Gastroesophageal sphincter (tissue), 4 donors: ENCODE data around the gene CRYL1. TPM values are rescaled to one million over a fixed set of nuclear protein-coding genes. Genes with fewer than 3 reads are reported as not detected.

Source experiments
- ATAC-seq: fragments of 150-250 bp; one replicate; pipeline ENCODE4 v1.9.1; 2016; ENCODE audit warnings: mild to moderate bottlenecking, moderate library complexity
- H3K27ac ChIP-seq, 4 donors: fragments of 200-600 bp; sonication (generic) in 3 of 4; 1 replicate in 3 of 4; 2 replicates in 1 of 4; pipeline ENCODE4 v1.5.1; 2016 to 2019
- H3K27me3 ChIP-seq: fragments of 200-600 bp; sonication (generic); one replicate; pipeline ENCODE4 v1.5.1; 2019
- H3K36me3 ChIP-seq, 2 donors: fragments of 200-600 bp; sonication (generic); one replicate each; pipeline ENCODE4 v1.5.1; 2019; ENCODE audit warnings: control low read depth in 1 of 2
- H3K4me1 ChIP-seq, 3 donors: fragments of 200-600 bp; sonication (generic); 1 replicate in 2 of 3; 2 replicates in 1 of 3; pipeline ENCODE4 v1.5.1; 2016 to 2019; ENCODE audit warnings: control low read depth in 2 of 3
- H3K4me3 ChIP-seq, 2 donors: fragments of 200-600 bp; sonication (generic); one replicate each; pipeline ENCODE4 v1.5.1; 2019; ENCODE audit warnings: mild to moderate bottlenecking in 1 of 2, moderate library complexity in 1 of 2
- H3K9me3 ChIP-seq, 3 donors: fragments of 200-600 bp; sonication (generic); one replicate each; pipeline ENCODE4 v1.5.1; 2017 to 2019; ENCODE audit warnings: control low read depth in 2 of 3
- EP300 ChIP-seq: sonication (generic); formaldehyde crosslinking; IDR thresholded peaks from one replicate; pipeline ENCODE4 v1.6.1; 2017; ENCODE audit warnings: antibody characterized with exemption, mild to moderate bottlenecking
- POLR2A ChIP-seq, 2 donors: fragments of 450-650 bp; IDR thresholded peaks; one replicate each; pipeline ENCODE4 v1.6.1; 2017; ENCODE audit warnings: antibody characterized with exemption in 2 of 2, mild to moderate bottlenecking in 2 of 2, moderate library complexity in 1 of 2
- POLR2AphosphoS5 ChIP-seq: sonication (generic); formaldehyde crosslinking; IDR thresholded peaks from one replicate; pipeline ENCODE4 v1.6.1; 2017; ENCODE audit warnings: antibody characterized with exemption
- WGBS, 2 donors: methylation state at CpG; one replicate each; pipeline ENCODE4 v1.1.5; 2018; ENCODE audit warnings: low coverage in 1 of 2; 5-methylcytosine and 5-hydroxymethylcytosine counted together
- total RNA-seq, 4 donors: library from RNA; depleted of rRNA; stranded (reverse); fragments of >200 nt; gene quantifications; one replicate each; pipeline ENCODE4 v1.1.0, GENCODE V29; 2016
- TF ChIP-seq, protein P1 (sequence below), 4 experiments: fragments of 200-600 bp in 2 of 4; fragments of 450-650 bp in 2 of 4; sonication (generic) in 1 of 4; IDR thresholded peaks; one replicate each; pipeline ENCODE4 v1.5.1; 2017 to 2019; ENCODE audit warnings: antibody characterized with exemption in 4 of 4, mild to moderate bottlenecking in 2 of 4, moderate library complexity in 2 of 4

CRYL1 gene
- total RNA-seq, 4 donors from 2014 or later = 45.9 to 55.9 (median 47.0) TPM

DNA sequence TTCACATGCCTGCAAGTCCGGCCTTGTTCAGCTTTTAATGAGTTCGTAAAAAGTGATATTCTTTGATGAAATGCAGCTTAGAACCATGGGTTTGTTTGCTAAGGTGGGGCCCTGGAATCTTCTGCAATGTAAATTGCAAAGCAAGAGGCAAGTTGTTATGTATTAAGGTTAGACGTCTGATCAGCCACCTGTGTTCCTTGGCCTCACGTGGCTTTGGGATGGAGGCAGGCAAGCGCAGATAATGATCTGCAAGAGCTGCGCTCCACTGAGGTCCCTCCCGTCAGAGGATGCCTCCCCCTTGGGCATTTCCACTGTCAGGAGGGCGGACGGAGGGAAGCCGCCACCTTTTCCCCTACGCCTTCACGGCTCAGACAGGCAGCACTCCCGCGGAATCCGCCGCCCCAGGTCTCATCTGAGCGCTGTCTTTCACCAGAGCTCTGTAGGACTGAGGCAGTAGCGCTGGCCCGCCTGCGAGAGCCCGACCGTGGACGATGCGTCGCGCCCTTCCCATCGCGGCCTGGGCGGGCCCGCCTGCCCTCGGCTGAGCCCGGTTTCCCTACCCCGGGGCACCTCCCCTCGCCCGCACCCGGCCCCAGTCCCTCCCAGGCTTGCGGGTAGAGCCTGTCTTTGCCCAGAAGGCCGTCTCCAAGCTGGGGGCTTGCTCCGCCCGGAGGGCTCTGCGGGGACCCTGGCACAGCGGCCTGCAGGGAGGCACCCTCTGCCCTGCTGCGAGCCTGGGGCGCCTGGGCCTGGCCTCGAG is 110.9 kb downstream of the CRYL1 start:
- no peak for TF ChIP-seq EP300
- no peak for TF ChIP-seq POLR2AphosphoS5
- no peak for TF ChIP-seq POLR2A (IDR thresholded peaks at IDR 0.05)
- TF ChIP-seq, protein P1, sequence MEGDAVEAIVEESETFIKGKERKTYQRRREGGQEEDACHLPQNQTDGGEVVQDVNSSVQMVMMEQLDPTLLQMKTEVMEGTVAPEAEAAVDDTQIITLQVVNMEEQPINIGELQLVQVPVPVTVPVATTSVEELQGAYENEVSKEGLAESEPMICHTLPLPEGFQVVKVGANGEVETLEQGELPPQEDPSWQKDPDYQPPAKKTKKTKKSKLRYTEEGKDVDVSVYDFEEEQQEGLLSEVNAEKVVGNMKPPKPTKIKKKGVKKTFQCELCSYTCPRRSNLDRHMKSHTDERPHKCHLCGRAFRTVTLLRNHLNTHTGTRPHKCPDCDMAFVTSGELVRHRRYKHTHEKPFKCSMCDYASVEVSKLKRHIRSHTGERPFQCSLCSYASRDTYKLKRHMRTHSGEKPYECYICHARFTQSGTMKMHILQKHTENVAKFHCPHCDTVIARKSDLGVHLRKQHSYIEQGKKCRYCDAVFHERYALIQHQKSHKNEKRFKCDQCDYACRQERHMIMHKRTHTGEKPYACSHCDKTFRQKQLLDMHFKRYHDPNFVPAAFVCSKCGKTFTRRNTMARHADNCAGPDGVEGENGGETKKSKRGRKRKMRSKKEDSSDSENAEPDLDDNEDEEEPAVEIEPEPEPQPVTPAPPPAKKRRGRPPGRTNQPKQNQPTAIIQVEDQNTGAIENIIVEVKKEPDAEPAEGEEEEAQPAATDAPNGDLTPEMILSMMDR (IDR thresholded peaks at IDR 0.05) = no peak
- ATAC-seq = no peak
- no peak overlapping the region for H3K27ac ChIP-seq
- no peak overlapping the region for H3K4me3 ChIP-seq
- WGBS, 2 donors = 66 to 92% methylated on average over 2 to 5 of the region's 45 CpGs
- no peaks in the 10 kb centered on the region for H3K9me3 ChIP-seq
- H3K27me3 ChIP-seq = no peaks in the 10 kb centered on the region
- peaks cover 0 to 5% (median 3%) of the 10 kb centered on the region in 3 donors for H3K4me1 ChIP-seq
- peaks cover 0 to 31% of the 10 kb centered on the region in 2 donors for H3K36me3 ChIP-seq

DNA sequence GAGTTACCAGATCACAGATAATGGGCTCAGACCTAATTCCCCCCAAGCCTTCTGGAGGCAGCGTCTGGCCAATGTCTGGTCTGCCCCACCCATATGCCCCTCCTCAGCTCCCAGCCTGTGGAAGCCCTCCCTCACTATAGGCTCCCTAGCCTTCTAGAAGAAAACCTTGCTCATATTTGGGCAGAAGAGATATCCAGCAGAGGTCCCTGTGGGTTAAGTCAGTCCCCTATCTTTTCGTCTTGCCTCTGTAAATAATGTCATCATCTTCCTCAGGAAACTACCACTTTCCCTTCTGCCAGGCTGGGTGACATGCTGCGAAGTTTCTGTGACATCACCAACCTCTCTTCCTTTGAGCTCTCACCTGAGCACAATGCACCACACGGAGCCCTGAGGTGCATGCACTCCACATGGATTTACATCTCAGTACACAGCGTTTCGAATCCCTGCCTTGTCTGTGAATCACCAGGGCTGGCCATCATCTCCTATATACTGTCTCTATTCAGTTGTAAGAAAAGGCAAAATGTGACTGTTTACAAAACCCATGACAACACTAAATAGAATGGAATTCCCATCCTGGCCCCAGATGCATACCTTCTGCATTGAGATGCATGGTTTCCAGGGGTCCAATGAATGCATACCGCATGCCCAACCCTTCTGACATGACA is 112.8 kb downstream of the CRYL1 start:
- Histone ChIP-seq H3K4me3 (no peak overlapping the region), H3K36me3 (peaks cover 0 to 27% of the 10 kb centered on the region in 2 donors), H3K4me1 (no peaks in the 10 kb centered on the region), H3K27me3 (no peaks in the 10 kb centered on the region), H3K9me3 (no peaks in the 10 kb centered on the region), H3K27ac (no peak overlapping the region)
- TF ChIP-seq POLR2AphosphoS5 (no peak), EP300 (no peak), POLR2A (IDR thresholded peaks at IDR 0.05) (no peak)
- TF ChIP-seq, protein P1 (IDR thresholded peaks at IDR 0.05) = no peak
- no peak for ATAC-seq
- 85 to 90% methylated on average over 4 to 6 of the region's 7 CpGs for WGBS, 2 donors

DNA sequence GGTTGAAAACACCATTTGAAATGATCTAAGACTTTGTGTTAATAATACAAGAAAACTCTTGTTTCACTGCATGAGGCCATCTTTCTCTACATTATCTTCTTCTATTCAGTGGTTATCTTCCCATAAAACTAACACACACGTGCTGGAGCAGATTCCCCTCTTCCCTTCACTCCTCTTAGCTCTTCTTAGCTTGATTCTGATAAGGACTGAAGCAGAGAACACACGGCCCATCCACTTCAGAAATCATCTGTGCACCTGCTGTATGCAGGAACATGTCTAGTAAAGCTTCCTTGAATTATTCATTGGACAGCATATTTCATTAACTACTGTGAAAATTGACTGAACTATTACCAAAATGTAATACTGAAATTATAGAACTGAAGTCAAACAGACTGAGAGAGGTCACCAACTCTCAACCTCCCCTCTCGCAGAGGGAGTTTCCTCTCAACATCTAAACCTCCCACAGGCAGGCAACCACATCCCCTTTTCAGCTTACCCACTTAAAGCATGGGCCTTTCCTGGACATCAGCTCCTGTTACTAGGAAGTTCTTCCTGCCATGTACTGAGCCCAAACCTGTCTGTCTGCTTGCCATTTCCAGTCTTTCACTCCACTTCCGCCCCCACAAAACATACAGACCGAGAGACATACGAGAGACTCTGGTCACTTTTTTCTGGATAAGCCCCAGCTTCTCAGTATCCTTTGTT is 113.9 kb downstream of the CRYL1 start:
- TF ChIP-seq POLR2AphosphoS5 (no peak), EP300 (no peak), POLR2A (IDR thresholded peaks at IDR 0.05) (no peak)
- TF ChIP-seq, protein P1 (IDR thresholded peaks at IDR 0.05) = no peak
- Histone ChIP-seq H3K4me3 (no peak overlapping the region), H3K36me3 (peaks cover 0 to 22% of the 10 kb centered on the region in 2 donors), H3K9me3 (no peaks in the 10 kb centered on the region), H3K27me3 (no peaks in the 10 kb centered on the region), H3K4me1 (no peaks in the 10 kb centered on the region), H3K27ac (no peak overlapping the region)
- ATAC-seq = no peak
- 70 to 71% methylated on average over 5 to 6 of the region's 6 CpGs for WGBS, 2 donors

DNA sequence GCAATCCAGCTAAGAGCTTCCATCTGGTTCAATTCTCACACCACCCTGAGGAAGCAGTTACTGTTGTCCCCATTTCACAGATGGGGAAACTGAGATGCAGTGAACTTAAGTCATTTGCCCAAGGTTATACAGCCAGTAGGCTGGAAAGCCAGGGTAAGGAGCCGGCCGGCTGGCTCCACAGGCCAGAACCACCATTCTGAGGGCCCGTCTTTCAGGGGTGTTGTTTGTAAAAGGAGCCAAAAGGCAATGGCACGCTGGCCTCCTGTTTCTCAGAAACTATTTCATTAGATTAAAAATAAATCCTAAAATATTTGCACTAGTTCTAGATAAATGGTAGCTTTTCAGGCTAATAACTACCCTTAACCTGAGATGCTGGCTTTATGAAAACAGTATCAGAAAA is 114.9 kb downstream of the CRYL1 start:
- H3K27ac ChIP-seq = no peak overlapping the region
- H3K36me3 ChIP-seq = peaks cover 0 to 26% of the 10 kb centered on the region in 2 donors
- H3K27me3 ChIP-seq = no peaks in the 10 kb centered on the region
- ATAC-seq = no peak
- H3K9me3 ChIP-seq = no peaks in the 10 kb centered on the region
- 100% methylated on average over 2 of the region's 4 CpGs for WGBS, 2 donors
- no peak overlapping the region for H3K4me3 ChIP-seq
- H3K4me1 ChIP-seq = no peaks in the 10 kb centered on the region
- TF ChIP-seq EP300 = no peak
- TF ChIP-seq POLR2AphosphoS5 = no peak
- no peak for TF ChIP-seq POLR2A (IDR thresholded peaks at IDR 0.05)
- TF ChIP-seq, protein P1 (IDR thresholded peaks at IDR 0.05) = no peak
